ENCODE measurements around the gene BDNF. TPM values are rescaled to one million over a fixed set of nuclear protein-coding genes. Genes with fewer than 3 reads are reported as not detected.

Gene BDNF
- total RNA-seq, 1 donor from 2014 or later = 5.8 TPM

- no peak for DNase-seq (ENCODE audit: low read depth)
- TF ChIP-seq CTCF (conservative IDR thresholded peaks at IDR 0.05; ENCODE audit: low read depth, low read length) = no peak
- H3K4me3 ChIP-seq (ENCODE audit: low read depth, low read length) = no peak overlapping the region
Observed at GRCh38 chr11:27626269-27626937, 73.9 kb downstream of the BDNF start.

- TF ChIP-seq CTCF (conservative IDR thresholded peaks at IDR 0.05; ENCODE audit: low read depth, low read length) = no peak
- H3K4me3 ChIP-seq (ENCODE audit: low read depth, low read length) = no peak overlapping the region
- no peak for DNase-seq (ENCODE audit: low read depth)
Observed at GRCh38 chr11:27625347-27625912, 74.8 kb downstream of the BDNF start.

- no peak for TF ChIP-seq CTCF (conservative IDR thresholded peaks at IDR 0.05; ENCODE audit: low read depth, low read length)
- no peak overlapping the region for H3K4me3 ChIP-seq (ENCODE audit: low read depth, low read length)
- no peak for DNase-seq (ENCODE audit: low read depth)
Observed at GRCh38 chr11:27623945-27624523, 76.2 kb downstream of the BDNF start.

DNA sequence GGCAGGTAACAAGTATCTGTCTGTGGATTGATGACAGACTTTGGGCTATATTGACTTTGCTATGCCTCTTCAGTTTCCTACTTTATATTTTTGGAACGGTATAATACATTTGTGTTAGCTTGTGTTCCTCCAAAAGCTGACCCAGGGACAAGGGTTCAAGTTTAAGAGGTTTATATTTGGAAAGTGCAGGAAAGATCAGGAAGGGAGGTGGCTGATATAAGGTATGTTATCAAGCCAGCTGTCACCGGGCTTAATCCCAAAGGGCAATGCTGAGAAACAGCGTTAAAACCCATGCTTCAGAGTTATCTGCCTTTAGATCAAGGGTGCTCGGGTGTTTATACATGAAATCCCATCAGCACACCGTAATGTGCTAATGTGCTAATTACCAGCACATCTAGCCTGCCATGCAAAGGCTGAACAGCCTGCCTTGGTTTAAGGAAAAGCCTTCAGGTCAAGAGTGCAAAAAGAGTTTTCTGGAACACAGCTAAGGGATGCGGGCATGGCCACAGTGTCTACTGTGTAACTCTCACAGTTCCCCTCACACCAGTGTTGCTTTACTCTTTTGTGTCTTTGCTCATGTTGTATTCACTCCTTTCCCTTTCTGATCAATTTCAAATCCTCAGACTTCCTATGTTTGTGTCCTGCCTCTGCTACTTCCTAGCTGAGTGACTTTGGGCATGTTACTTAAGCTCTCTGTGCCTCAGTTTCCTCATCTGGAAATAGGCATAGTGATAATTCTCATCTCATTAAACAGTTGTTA is 77.5 kb downstream of the BDNF start:
- no peak for DNase-seq (ENCODE audit: low read depth)
- no peak overlapping the region for H3K4me3 ChIP-seq (ENCODE audit: low read depth, low read length)
- no peak for TF ChIP-seq CTCF (conservative IDR thresholded peaks at IDR 0.05; ENCODE audit: low read depth, low read length)

DNA sequence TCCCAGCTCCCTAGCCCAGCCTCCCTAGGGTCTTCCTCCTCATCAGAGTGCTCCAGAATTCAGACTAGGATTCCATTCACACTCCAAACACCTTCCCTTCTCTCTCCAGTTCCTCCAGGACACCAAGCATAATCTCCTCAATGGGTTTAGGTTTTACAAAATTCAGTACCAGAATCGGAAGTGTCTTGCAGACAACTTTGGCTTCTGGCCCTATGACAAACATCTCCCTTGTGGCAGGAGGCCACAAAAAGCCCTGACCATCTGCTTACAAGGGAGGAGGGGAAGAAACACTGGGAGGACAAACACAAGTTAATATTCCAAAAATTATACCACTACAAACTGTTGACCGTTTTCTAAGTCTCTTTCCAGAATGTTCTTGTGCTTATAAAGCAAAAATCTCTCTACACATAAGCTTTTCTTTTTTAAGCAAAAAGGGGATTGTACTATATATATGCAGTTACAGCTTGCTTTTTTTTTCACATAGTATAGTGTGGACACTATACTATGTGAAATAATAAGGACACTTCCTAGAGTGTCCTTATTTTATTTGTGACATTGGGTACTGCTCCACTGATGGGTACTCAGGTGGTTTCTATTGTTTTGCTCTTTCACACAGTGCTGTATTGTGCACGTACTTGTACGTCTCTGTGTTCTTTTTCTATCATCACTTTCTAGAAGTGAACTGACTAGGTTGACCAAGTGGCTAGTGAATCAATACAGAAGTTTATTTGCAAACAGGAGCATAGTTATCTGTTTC is 78.7 kb downstream of the BDNF start:
- no peak for DNase-seq (ENCODE audit: low read depth)
- no peak overlapping the region for H3K4me3 ChIP-seq (ENCODE audit: low read depth, low read length)
- no peak for TF ChIP-seq CTCF (conservative IDR thresholded peaks at IDR 0.05; ENCODE audit: low read depth, low read length)

DNA sequence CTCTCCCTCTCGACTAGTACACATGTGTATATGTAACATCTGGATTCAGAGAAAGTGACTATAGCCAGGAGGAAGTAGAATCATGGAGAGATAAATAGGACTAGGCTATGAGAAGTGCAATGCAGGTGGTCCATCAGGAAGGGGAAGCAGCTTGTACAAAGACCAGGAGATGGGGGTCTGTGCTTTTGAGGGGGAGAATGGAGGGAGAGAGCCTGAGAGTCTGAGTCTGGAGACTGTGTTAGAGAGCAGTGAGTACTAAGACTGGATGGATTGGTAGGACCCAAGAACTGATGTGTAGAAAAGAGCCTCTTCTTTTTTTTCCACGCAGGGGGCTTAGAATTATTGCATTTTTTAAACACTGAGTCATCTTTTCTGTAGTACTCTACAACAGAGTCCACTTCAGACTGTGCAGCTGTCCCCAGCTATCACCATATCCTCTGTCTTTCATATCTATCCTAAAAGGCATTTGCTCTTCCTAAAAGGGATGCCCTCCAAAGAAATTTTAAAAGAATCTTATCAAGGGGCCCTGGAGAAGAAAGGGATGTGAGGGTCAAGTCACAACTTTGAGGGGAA is 80.4 kb downstream of the BDNF start:
- no peak for DNase-seq (ENCODE audit: low read depth)

More for the DNA sequence above, 80.4 kb downstream of the BDNF start:
- no peak for TF ChIP-seq CTCF (conservative IDR thresholded peaks at IDR 0.05; ENCODE audit: low read depth, low read length)
- H3K4me3 ChIP-seq (ENCODE audit: low read depth, low read length) = no peak overlapping the region
